PC-9 (cell line): ENCODE data around the gene LXN. TPM values are rescaled to one million over a fixed set of nuclear protein-coding genes. Genes with fewer than 3 reads are reported as not detected.

ENCODE experiments used
- BruUV-seq: library from RNA; stranded (reverse); fragments of 400-500 nt; replicated peaks from 2 replicates; lab custom pipeline; 2021; lab: Mats Ljungman, UMichigan
- CTCF ChIA-PET: fragments of 300-600 bp; sonication (Branson Sonifier 250); formaldehyde crosslinking; loops from one replicate; lab custom pipeline; 2022; ENCODE audit warnings: antibody characterized with exemption; lab: Charles Lee
- POLR2A ChIA-PET: fragments of 300-600 bp; sonication (Branson Sonifier 250); formaldehyde crosslinking; loops from one replicate; lab custom pipeline; 2022; ENCODE audit warnings: antibody characterized with exemption; ENCODE audit not compliant: unreplicated experiment; lab: Charles Lee
- DNase-seq, 2 experiments: peaks; one replicate each; pipeline versions ENCODE4 v3.0.0 to v3.0.0-alpha.2; 2015 to 2022; ENCODE audit warnings: mixed read lengths in 1 of 2
- H2AFZ ChIP-seq: fragments of 200-600 bp; sonication (generic); 2 replicates; pipeline ENCODE4 v1.8.1; 2017; ENCODE audit warnings: antibody characterized with exemption
- H3F3A ChIP-seq: fragments of 200-600 bp; sonication (generic); 2 replicates; pipeline ENCODE4 v1.8.1; 2017; ENCODE audit warnings: antibody characterized with exemption, mild to moderate bottlenecking, low read depth; ENCODE audit not compliant: insufficient read depth
- H3K27ac ChIP-seq: fragments of 200-600 bp; sonication (generic); 2 replicates; pipeline ENCODE4 v1.6.1; 2016; ENCODE audit warnings: mixed run types
- H3K27me3 ChIP-seq: fragments of 200-600 bp; sonication (generic); 2 replicates; pipeline ENCODE4 v1.6.1; 2016; ENCODE audit warnings: low read depth, mixed run types; ENCODE audit not compliant: insufficient read depth
- H3K36me3 ChIP-seq: fragments of 200-600 bp; sonication (generic); 2 replicates; pipeline ENCODE4 v1.6.1; 2016; ENCODE audit warnings: low read depth, mixed run types
- H3K4me1 ChIP-seq: fragments of 200-600 bp; sonication (generic); replicated peaks from 2 replicates; pipeline ENCODE4 v1.6.1; 2016; ENCODE audit warnings: mixed run types; ENCODE audit not compliant: insufficient read depth
- H3K4me2 ChIP-seq: fragments of 200-600 bp; sonication (generic); 2 replicates; pipeline ENCODE4 v1.6.1; 2017; ENCODE audit warnings: mixed run types
- H3K4me3 ChIP-seq: fragments of 200-600 bp; sonication (generic); 2 replicates; pipeline ENCODE4 v1.6.1; 2016; ENCODE audit warnings: mixed run types
- H3K79me2 ChIP-seq: fragments of 200-600 bp; sonication (generic); 2 replicates; pipeline ENCODE4 v1.6.1; 2017; ENCODE audit warnings: low read depth, mixed run types
- H3K9me2 ChIP-seq: fragments of 200-600 bp; sonication (generic); 2 replicates; pipeline ENCODE4 v1.8.1; 2017; ENCODE audit warnings: mild to moderate bottlenecking; ENCODE audit not compliant: insufficient read depth
- H3K9me3 ChIP-seq: fragments of 200-600 bp; sonication (generic); 2 replicates; pipeline ENCODE4 v1.8.1; 2016; ENCODE audit warnings: low read depth; ENCODE audit not compliant: insufficient read depth
- H4K20me1 ChIP-seq: fragments of 200-600 bp; sonication (generic); 2 replicates; pipeline ENCODE4 v1.8.1; 2017; ENCODE audit not compliant: insufficient read depth
- EZH2 ChIP-seq: fragments of 200-600 bp; sonication (generic); IDR thresholded peaks from 2 replicates; pipeline ENCODE4 v1.8.0; 2017; ENCODE audit warnings: antibody characterized with exemption, low read depth
- intact Hi-C: fragments of 100-400 bp; cut with micrococcal nuclease; formaldehyde crosslinking; loops from one replicate; pipeline ENCODE4 v1.10.0; 2022; ENCODE audit not compliant: unreplicated experiment
- total RNA-seq: library from RNA; stranded (reverse); gene quantifications from 2 replicates; pipeline ENCODE4 v1.2.3, GENCODE V29; 2021
- TF ChIP-seq, protein P1 (sequence below): fragments of 200-600 bp; sonication (generic); conservative IDR thresholded peaks from 2 replicates; pipeline ENCODE4 v1.6.1; 2017; ENCODE audit warnings: mixed run types, antibody characterized with exemption, mild to moderate bottlenecking, moderate library complexity

Gene LXN
- total RNA-seq, 1 experiment from 2014 or later: not detected

DNA sequence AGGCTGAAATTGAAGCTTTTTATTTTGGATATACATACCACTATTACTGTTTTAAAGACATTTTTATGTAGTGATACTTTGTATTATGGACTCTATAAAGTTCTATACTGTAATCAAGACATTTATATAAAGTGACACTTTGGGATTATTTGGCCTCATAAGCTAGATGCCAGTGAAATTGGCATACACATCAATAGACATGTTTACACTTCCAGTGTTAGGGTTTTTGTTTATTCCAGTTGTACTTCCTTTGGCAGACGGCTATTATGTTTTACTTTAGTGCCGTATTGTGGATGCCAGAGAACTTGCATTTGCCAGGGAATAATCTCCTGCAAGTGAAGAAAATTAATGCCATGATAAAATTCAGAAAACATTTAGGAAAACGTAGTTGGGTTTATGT is 6.0 kb downstream of the LXN start:
- no peaks in the 10 kb centered on the region for H3K79me2 ChIP-seq
- no peaks in the 10 kb centered on the region for H3K4me1 ChIP-seq
- no peaks in the 10 kb centered on the region for H3K9me2 ChIP-seq
- no peak for DNase-seq
- TF ChIP-seq, protein P1, sequence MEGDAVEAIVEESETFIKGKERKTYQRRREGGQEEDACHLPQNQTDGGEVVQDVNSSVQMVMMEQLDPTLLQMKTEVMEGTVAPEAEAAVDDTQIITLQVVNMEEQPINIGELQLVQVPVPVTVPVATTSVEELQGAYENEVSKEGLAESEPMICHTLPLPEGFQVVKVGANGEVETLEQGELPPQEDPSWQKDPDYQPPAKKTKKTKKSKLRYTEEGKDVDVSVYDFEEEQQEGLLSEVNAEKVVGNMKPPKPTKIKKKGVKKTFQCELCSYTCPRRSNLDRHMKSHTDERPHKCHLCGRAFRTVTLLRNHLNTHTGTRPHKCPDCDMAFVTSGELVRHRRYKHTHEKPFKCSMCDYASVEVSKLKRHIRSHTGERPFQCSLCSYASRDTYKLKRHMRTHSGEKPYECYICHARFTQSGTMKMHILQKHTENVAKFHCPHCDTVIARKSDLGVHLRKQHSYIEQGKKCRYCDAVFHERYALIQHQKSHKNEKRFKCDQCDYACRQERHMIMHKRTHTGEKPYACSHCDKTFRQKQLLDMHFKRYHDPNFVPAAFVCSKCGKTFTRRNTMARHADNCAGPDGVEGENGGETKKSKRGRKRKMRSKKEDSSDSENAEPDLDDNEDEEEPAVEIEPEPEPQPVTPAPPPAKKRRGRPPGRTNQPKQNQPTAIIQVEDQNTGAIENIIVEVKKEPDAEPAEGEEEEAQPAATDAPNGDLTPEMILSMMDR: no peak
- no peak for TF ChIP-seq EZH2
- peaks cover 67% of the 10 kb centered on the region for H3K36me3 ChIP-seq
- no peak overlapping the region for H3K27ac ChIP-seq
- no peak overlapping the region for H3K4me2 ChIP-seq
- H4K20me1 ChIP-seq: 0 out of 2 replicates have a peak, but pooled peaks cover 6% of the 10 kb centered on the region
- ChIA-PET POLR2A (no interaction called here), CTCF (interaction anchor here (1.1 kb wide), 1 partner anchor 125 kb away, joined by 8 read pairs; no protein-coding TSS in a partner anchor)
- intact Hi-C loops: no loop called here
- no TSS peak for BruUV-seq
- H3K9me3 ChIP-seq: no peaks in the 10 kb centered on the region
- H3F3A ChIP-seq: 0 out of 2 replicates have a peak, but pooled peaks cover 6% of the 10 kb centered on the region
- no peaks in the 10 kb centered on the region for H3K27me3 ChIP-seq
- no peak overlapping the region for H3K4me3 ChIP-seq
- H2AFZ ChIP-seq: no peak overlapping the region

DNA sequence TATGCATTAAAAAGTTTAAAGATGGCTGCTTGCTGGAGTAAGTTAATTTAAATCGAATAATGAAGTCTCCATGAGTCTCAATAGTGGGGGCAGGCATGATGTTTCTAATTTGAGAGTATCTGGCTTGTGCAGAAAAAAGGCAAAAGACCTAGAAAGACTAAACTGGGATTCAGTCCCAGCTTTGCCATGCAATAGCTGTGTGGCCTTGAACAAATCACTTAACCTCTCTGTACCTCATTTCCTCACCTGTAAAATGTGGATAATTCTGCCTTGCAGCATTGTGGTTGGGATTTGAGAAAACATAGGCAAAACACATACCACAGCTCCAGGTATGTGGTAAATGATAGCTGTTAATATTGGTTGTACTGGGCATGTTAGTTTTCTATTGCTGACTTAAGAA is 8.6 kb downstream of the LXN start:
- Histone ChIP-seq H3K27ac (no peak overlapping the region), H3K4me2 (no peak overlapping the region), H4K20me1 (0 out of 2 replicates have a peak, but pooled peaks cover 5% of the 10 kb centered on the region), H3K27me3 (no peaks in the 10 kb centered on the region), H3K9me3 (no peaks in the 10 kb centered on the region), H3F3A (0 out of 2 replicates have a peak, but pooled peaks cover 1% of the 10 kb centered on the region), H2AFZ (no peak overlapping the region), H3K79me2 (no peaks in the 10 kb centered on the region), H3K4me1 (no peaks in the 10 kb centered on the region), H3K36me3 (peaks cover 79% of the 10 kb centered on the region), H3K9me2 (no peaks in the 10 kb centered on the region), H3K4me3 (no peak overlapping the region)
- ChIA-PET POLR2A (no interaction called here), CTCF (interaction anchor here (0.6 kb wide), 1 partner anchor 92 kb away, joined by 5 read pairs; no protein-coding TSS in a partner anchor)
- intact Hi-C loops: no loop called here
- no peak for DNase-seq
- BruUV-seq: no TSS peak
- TF ChIP-seq EZH2: no peak
- TF ChIP-seq, protein P1: no peak

- no peak for TF ChIP-seq EZH2
- TF ChIP-seq, protein P1: no peak
- no peak for DNase-seq
- CTCF ChIA-PET: no interaction called here
- Histone ChIP-seq H4K20me1 (0 out of 2 replicates have a peak, but pooled peaks cover 5% of the 10 kb centered on the region), H3K4me1 (no peaks in the 10 kb centered on the region), H3F3A (0 out of 2 replicates have a peak, but pooled peaks cover 4% of the 10 kb centered on the region), H3K36me3 (peaks cover 79% of the 10 kb centered on the region), H3K27me3 (no peaks in the 10 kb centered on the region), H2AFZ (no peak overlapping the region), H3K4me2 (no peak overlapping the region), H3K4me3 (no peak overlapping the region), H3K9me3 (no peaks in the 10 kb centered on the region), H3K9me2 (no peaks in the 10 kb centered on the region), H3K27ac (no peak overlapping the region), H3K79me2 (no peaks in the 10 kb centered on the region)
- POLR2A ChIA-PET: no interaction called here
- intact Hi-C loops: no loop called here
- no TSS peak for BruUV-seq
Observed at GRCh38 chr3:158663246-158663645, 9.2 kb downstream of the LXN start.
